Activated CD4-positive, alpha-beta T cell treated with anti-CD3 and anti-CD28 coated beads, Interleukin-10, Interleukin-2, amounts not matched to agents 100 ng/mL and 50 ng/mL, durations not matched to agents 16 hours and 8 hours (primary cell): ENCODE data around the gene TGFB2.

ENCODE experiments used
- DNase-seq: peaks from one replicate; pipeline ENCODE4 v3.0.0-alpha.2; 2020

TGFB2 gene

GRCh38 chr1:218395916-218396315 lies 50.8 kb downstream of the TGFB2 start:
- no peak for DNase-seq

DNA sequence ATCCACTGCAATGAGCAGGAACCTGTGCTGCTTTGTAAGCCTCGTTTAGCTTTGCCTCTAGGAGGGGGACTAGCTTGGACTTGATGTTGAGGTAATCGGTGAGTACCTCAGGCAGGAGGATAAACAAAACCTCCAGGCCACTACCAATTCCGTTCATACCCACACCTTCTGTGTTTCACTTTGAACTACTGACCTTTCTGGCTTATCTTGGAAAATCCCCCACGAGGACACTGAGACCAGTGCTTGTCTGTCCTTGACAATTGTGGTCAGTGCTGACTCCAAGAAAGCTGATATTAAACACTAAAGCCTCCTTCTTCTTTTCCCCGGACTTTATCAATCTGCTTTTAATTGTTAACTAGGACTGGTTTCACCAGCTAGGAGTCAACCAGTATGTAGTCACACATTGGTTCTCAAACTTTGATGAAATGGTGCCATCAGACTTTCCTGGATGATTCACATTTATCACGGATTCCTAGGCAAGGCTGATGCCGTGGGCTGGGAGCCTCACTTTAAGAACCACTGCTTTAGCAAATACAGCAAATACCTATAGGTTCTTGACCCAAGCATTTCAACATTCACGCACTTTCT lies 52.7 kb downstream of the TGFB2 start:
- DNase-seq = no peak

- DNase-seq = no peak
Measured at GRCh38 chr1:218400624-218401023, 55.5 kb downstream of the TGFB2 start.

GRCh38 chr1:218401441-218401997 lies 56.4 kb downstream of the TGFB2 start:
- DNase-seq = no peak

- DNase-seq = no peak
Measured at GRCh38 chr1:218401998-218402785, 57.1 kb downstream of the TGFB2 start.

DNA sequence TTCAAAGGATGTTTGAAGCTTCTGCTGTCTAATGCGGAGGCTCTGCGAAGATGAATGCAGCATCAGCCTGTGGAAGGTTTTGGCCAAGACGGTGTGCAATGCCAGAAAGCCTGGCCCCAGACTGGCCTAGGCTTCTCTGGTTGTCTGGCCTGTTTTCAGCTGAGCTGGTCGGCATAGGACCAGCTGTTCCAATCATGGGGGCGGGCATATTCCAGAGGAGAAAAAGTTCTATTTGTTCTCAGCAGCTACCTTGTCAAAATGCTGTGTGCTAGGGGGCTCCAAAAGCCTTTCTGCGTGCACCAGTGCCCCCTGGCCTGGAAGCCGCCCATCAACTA lies 57.6 kb downstream of the TGFB2 start:
- no peak for DNase-seq

DNA sequence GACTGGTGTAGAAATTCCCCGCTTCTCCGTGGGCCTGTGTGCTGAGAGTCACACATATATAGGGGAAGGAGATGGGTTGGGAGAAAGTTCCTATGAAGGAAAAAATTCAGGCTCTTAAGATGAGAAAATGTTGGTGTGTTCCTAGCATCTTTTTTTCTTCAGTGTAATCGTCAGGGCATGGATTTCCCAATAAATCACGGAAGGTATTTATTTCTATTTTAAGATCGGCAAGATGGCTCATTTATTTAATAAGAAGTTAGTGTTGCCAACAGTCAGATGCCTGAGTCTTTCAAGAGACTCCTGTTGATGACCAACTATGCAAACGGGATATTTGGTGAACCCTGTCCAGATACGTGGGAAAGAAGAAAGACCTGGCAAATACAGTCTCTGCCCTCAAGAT lies 58.2 kb downstream of the TGFB2 start:
- no peak for DNase-seq

GRCh38 chr1:218407630-218408029 lies 62.5 kb downstream of the TGFB2 start:
- no peak for DNase-seq

GRCh38 chr1:218408135-218408534 lies 63.0 kb downstream of the TGFB2 start:
- DNase-seq = no peak

DNA sequence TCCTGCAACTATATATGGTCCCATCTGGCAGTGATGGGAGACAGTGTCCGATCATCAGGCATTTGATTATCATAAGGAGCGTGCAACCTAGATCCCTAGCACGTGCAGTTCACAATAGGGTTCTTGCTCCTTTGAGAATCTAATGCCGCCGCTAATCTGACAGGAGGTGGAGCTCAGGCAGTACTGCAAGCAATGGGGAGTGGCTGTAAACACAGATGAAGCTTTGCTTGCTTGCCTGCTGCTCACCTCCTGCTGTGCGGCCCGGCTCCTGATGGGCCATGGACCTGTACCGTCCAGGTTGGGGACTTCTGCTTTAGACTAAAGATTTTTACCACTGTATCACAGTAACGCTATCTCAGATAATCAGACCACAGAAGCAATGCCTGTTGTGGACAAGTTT lies 63.8 kb downstream of the TGFB2 start:
- no peak for DNase-seq

DNA sequence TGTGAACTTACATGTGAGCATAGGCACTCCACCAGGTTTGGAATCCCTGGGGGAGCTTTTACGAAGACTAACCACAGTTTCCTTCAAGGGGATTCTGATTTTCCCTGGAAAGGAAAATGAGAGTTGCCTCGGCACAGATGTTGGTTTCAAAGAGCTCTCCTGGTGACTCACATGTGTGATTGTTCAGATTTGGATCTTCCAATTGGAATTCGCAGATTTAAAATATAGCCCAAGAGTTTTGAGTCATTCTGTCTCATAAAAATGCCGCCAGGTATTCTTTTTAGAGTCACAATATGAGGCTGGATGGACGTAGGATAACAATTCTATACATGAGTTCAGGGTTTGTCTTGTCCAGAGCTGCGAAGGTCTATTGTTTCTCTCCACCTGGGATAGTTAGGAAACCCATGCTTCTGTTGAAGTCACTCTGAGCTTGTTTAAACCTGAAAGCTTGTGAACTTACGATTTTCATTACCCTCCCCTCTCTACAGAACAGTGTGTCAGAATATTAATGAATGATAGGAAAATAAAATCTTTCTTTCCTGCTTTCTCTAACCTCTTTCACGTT lies 64.9 kb downstream of the TGFB2 start:
- no peak for DNase-seq

- DNase-seq = no peak
Measured at GRCh38 chr1:218411101-218411500, 66.0 kb downstream of the TGFB2 start.

- DNase-seq = no peak
Measured at GRCh38 chr1:218412171-218412570, 67.0 kb downstream of the TGFB2 start.

GRCh38 chr1:218413179-218413578 lies 68.0 kb downstream of the TGFB2 start:
- DNase-seq = no peak

DNA sequence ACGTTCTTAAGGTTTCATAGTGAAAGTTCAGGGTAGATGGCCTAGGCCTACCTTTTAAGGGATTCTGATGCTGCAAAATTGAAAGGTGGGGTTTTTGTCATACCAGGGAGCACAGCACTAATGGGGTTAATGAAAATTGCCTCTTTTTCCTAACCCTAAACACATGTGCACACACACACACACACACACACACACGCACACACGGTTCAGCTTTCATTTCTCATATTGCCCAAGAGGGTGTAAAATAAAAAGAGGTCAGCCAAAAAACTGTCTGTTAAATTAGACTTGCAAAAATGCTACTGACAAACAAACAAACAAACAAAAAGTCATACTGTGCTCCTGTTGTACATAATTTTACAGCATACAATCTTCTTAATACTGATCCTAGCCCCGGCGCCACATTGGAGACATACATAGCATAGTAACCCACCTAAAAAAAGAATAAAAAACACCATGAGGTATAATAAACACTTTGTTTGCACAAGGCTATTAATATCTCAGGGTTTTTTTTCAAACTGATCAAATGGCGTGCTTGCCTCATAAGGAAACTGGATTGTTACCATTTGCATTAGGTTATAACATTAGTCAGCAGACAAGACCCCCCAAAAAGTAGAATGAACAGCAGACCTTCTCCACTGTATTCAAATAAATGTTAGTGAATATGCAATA lies 69.1 kb downstream of the TGFB2 start:
- no peak for DNase-seq

- DNase-seq = no peak
Measured at GRCh38 chr1:218415726-218416125, 70.6 kb downstream of the TGFB2 start.

DNA sequence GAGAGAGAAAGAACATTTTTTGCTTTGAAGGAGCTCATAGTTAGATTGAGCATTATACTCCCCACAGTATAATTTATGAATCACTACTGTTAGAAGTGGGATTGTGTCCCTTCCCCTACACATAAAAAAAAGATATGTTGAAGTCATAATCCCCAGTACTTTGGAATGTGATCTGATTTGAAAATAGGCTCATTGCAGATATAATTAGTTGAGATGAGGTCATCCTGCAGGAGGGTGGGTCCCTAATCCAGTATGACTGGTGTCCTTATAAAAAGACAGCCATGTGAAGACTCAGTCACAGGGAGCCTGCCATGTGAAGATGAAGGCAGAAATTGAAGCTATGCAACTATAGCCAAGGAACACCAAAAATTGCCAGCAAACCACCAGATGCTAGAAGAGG lies 76.4 kb downstream of the TGFB2 start:
- DNase-seq = no peak

DNA sequence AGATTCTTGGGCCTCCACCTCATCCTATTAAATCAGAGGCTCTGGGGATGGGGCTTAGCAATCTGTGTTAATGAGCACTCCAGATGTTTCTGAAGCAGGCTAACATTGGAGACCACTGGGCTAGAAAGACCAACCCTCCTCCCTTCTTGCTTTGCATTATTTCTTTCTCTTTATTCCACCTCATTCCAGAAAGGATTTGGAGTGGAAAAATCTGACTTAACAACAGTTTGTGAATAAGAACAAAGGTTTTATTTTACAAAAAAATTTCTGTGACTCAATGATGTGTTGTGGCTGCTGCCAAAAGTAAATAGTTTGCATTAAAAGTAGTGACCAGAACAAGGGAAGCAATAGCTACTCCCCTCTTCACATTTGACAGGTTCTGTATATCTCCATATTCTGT lies 79.4 kb downstream of the TGFB2 start:
- DNase-seq = no peak

DNA sequence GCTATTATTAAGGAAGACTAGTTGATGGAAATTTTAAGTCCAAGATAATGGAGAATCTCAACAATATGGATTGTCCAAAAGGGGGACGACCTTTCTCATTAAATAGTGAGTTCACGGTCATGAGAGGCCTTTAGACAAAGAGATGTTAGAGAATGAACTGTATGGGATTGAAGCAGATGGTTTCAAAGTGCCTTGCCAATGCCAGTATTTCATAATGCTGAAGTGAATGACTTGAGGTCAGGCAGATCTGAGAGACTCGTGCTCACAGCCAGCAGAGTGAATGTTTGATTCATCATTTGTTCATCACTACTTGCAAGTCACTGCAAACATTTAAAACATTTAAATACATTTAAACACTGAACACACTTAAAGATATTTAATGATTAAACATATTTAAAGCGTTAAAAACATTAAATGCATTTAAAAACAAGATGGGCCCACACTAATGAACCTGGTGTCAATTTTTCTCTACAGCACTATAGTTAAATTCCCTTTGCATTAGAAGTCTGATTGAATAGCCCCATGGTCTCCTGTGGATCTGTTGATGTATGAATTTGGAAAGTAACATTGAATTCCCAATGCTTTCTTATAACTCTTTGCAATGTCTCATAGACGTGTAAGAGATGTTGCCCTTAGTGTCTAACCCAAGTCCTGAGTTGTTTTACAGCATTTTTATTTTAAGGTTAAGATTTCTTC lies 80.7 kb downstream of the TGFB2 start:
- DNase-seq = no peak

DNA sequence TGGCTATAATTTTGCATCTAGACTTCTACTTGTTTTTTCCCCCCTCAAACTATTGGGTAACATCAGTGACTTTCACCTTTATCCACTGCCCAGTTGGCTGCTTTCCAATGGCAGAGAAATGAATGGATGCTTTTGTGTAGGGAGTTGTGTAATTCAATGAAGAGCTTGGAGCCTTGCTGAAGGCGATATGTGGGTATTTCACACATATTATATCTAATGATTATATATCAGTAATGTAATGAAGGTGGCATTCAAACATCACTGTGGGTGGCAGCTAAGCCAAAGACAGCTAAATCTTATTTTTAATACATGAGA lies 81.2 kb downstream of the TGFB2 start:
- no peak for DNase-seq

- no peak for DNase-seq
Measured at GRCh38 chr1:218429301-218429700, 84.2 kb downstream of the TGFB2 start.

GRCh38 chr1:218430346-218430745 lies 85.2 kb downstream of the TGFB2 start:
- no peak for DNase-seq

DNA sequence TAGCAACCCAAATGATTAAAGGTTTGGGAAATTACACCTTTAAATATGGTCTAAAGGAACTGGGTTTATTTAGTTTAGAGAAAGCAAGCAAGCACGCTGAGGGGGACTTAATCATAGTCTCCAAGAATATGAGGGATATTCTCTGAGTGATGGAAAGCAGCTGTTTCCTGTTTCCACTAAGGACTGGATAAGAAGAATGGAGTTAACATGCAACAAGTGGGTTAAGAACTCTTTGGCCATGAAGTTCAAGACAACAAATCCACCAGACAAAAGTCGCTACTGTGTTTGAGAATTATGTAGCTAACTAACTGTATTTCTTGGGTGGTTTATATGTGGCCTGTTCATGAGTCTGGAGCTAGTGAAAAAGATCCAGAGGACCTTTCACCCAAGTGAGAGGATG lies 85.7 kb downstream of the TGFB2 start:
- DNase-seq = no peak
